Psoas muscle (tissue), 8 donors: ENCODE data around the gene DPP10. TPM values are rescaled to one million over a fixed set of nuclear protein-coding genes. Genes with fewer than 3 reads are reported as not detected.
"Not testable (repeated sequence)": the region's sequence is repeated elsewhere in the genome, so short reads cannot be mapped to it uniquely, and the experiment has no call there.

Source experiments
- ATAC-seq, 4 donors: fragments of 200-7000 bp; cut with Tn5 transposase; one replicate each; pipeline ENCODE4 v1.9.1; 2020; ENCODE audit warnings: moderate library complexity in 3 of 4, mild to moderate bottlenecking in 2 of 4
- DNase-seq, 2 donors: peaks; one replicate each; pipeline ENCODE4 v3.0.0-alpha.2; 2020
- H3K27ac ChIP-seq: fragments of 200-600 bp; one replicate; pipeline ENCODE4 v1.8.0; 2022
- H3K27me3 ChIP-seq, 3 donors: fragments of 200-600 bp in 1 of 3; one replicate each; pipeline versions ENCODE4 v1.6.1 to v1.8.0; 2013 to 2022; ENCODE audit warnings: low read length in 2 of 3, mild to moderate bottlenecking in 2 of 3, moderate library complexity in 1 of 3; ENCODE audit not compliant: insufficient read depth in 3 of 3
- H3K36me3 ChIP-seq, 2 donors: fragments of 200-600 bp in 1 of 2; one replicate each; pipeline versions ENCODE4 v1.6.1 to v1.8.0; 2013 to 2022; ENCODE audit warnings: low read depth in 1 of 2, mild to moderate bottlenecking in 1 of 2, moderate library complexity in 1 of 2; ENCODE audit not compliant: insufficient read depth in 1 of 2
- H3K4me1 ChIP-seq: fragments of 200-600 bp; one replicate; pipeline ENCODE4 v1.8.0; 2022
- H3K4me3 ChIP-seq: fragments of 200-600 bp; one replicate; pipeline ENCODE4 v1.8.0; 2022; ENCODE audit warnings: mild to moderate bottlenecking
- H3K9me3 ChIP-seq: fragments of 200-600 bp; one replicate; pipeline ENCODE4 v1.8.0; 2022
- WGBS, 3 donors: extraction: QIAGEN DNeasy Blood & Tissue Kit; methylation state at CpG; one replicate each; pipeline versions ENCODE4 v1.1.6 to v1.1.7; 2013; 5-methylcytosine and 5-hydroxymethylcytosine counted together
- intact Hi-C, 2 donors: fragments of 100-400 bp; cut with DNase I; formaldehyde crosslinking; loops; one replicate each; pipeline versions ENCODE4 v1.11.0 to v1.14.2; 2022
- polyA plus RNA-seq, 3 donors: library from polyadenylated mRNA; stranded (reverse); fragments of 200-250 nt; gene quantifications; one replicate each; pipeline ENCODE4 v1.2.3, GENCODE V29; 2013
- total RNA-seq, 4 donors: library from RNA; stranded (reverse); fragmentation: NEBNext Ultra II Directional in 2 of 4; extraction: Animal tissue kit (Norgen Biotek cat#: 25700) in 2 of 4; gene quantifications; one replicate each; pipeline versions ENCODE4 v1.2.1 to v1.2.4, GENCODE V29; 2021 to 2023
- TF ChIP-seq, protein P1 (sequence below): fragments of 200-600 bp; IDR thresholded peaks from one replicate; pipeline ENCODE4 v1.8.0; 2022; ENCODE audit warnings: antibody characterized with exemption
- donor health status: healthy with polysubstance abuse.
- donor health status: DM: no; HTN: no; CAD: no; lungs with moderate emphysema.
- donor health status: Bipolar disorder and iron deficiency.
- donor health status: healthy.
- donor health status: DM: yes; HTN: yes; CAD: no.
- donor health status: DM: no; HTN: no; CAD: no.
- donor health status: DM: no; HTN: no; CAD: no.
- donor health status: DM: yes; HTN: yes; CAD: no.

The DPP10 gene
- total and polyA plus RNA-seq, 7 donors = 0.01 to 0.11 TPM; not detected in 5

DNA sequence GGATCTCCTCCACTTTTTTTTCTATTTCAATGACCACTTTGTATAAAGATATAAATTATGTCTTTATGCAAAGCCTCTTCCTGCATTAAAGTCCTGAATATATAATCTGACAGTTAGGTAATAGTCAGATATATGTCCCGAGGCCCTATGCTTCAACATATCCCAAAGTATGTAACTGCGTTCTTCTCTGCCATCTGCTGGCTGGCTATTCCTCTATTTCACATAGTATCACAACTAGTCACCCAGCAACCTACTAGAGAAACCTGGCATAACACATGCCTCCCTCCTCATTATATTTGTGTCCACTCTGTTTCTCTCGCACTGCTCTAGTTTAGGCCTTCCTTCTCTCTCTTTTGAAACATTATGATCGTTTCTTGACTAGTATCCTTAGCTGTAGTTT, 640.8 kb downstream of the DPP10 start:
- WGBS, 3 donors = 73 to 82% (median 78%) methylated on average over 4 of the region's 4 CpGs
- intact Hi-C loops = no loop called here
- no peaks in the 10 kb centered on the region for H3K27me3 ChIP-seq
- DNase-seq (no peak), ATAC-seq (no peak)
- no peak overlapping the region for H3K4me3 ChIP-seq
- no peaks in the 10 kb centered on the region for H3K36me3 ChIP-seq
- TF ChIP-seq, protein P1, sequence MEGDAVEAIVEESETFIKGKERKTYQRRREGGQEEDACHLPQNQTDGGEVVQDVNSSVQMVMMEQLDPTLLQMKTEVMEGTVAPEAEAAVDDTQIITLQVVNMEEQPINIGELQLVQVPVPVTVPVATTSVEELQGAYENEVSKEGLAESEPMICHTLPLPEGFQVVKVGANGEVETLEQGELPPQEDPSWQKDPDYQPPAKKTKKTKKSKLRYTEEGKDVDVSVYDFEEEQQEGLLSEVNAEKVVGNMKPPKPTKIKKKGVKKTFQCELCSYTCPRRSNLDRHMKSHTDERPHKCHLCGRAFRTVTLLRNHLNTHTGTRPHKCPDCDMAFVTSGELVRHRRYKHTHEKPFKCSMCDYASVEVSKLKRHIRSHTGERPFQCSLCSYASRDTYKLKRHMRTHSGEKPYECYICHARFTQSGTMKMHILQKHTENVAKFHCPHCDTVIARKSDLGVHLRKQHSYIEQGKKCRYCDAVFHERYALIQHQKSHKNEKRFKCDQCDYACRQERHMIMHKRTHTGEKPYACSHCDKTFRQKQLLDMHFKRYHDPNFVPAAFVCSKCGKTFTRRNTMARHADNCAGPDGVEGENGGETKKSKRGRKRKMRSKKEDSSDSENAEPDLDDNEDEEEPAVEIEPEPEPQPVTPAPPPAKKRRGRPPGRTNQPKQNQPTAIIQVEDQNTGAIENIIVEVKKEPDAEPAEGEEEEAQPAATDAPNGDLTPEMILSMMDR = no peak
- H3K27ac ChIP-seq = no peak overlapping the region
- H3K9me3 ChIP-seq = no peaks in the 10 kb centered on the region
- no peaks in the 10 kb centered on the region for H3K4me1 ChIP-seq

DNA sequence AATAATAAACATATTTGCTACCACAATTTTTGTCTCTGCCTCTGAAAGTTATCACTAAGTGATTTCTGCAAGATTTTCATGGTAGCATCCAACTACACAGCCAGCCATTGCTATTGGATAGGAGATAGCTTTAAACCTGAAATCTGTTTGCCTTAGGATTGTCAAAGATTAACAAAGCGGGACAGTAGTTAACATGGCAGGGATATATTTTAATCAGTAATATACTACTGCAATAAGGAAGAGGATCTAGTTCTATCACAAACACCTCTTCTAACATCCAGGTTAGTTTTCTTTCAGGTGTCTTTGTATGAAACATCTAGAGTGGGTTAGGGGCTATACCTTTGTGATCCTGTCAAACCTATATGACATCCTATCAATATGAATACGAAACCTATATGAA, 641.3 kb downstream of the DPP10 start:
- Histone ChIP-seq H3K4me1 (no peaks in the 10 kb centered on the region), H3K27ac (no peak overlapping the region), H3K27me3 (no peaks in the 10 kb centered on the region), H3K9me3 (no peaks in the 10 kb centered on the region), H3K36me3 (no peaks in the 10 kb centered on the region), H3K4me3 (no peak overlapping the region)
- no peak for DNase-seq
- 89 to 93% (median 91%) methylated on average over 2 of the region's 2 CpGs for WGBS, 3 donors
- ATAC-seq = no peak
- intact Hi-C loops = no loop called here
- TF ChIP-seq, protein P1 = no peak

DNA sequence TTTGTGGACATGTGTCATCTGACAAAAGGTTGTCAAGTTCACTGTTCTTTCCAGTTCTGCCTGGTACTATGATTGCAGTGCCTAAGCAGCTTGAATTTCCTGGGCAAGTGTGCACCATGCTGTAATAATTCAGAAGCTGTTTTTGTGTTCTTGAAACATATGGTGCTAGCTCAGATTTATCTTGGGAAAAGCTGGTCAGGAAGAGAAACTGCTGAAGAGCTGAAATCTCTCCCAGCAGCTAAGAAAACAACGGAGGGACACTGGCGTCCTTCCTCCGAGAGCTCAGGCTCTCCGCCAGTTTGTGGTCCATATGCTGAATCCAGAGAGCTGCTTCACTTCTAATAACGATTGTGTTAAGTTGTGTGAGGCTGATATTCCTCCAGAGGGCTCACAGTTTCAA, 642.0 kb downstream of the DPP10 start:
- intact Hi-C loops = no loop called here
- H3K27me3 ChIP-seq = no peaks in the 10 kb centered on the region
- no peaks in the 10 kb centered on the region for H3K36me3 ChIP-seq
- no peak overlapping the region for H3K27ac ChIP-seq
- ATAC-seq (no peak), DNase-seq (no peak)
- TF ChIP-seq, protein P1 = no peak
- no peaks in the 10 kb centered on the region for H3K4me1 ChIP-seq
- WGBS, 3 donors = 57 to 58% (median 58%) methylated on average over 5 of the region's 5 CpGs
- peaks cover 7% of the 10 kb centered on the region for H3K9me3 ChIP-seq
- H3K4me3 ChIP-seq = no peak overlapping the region

DNA sequence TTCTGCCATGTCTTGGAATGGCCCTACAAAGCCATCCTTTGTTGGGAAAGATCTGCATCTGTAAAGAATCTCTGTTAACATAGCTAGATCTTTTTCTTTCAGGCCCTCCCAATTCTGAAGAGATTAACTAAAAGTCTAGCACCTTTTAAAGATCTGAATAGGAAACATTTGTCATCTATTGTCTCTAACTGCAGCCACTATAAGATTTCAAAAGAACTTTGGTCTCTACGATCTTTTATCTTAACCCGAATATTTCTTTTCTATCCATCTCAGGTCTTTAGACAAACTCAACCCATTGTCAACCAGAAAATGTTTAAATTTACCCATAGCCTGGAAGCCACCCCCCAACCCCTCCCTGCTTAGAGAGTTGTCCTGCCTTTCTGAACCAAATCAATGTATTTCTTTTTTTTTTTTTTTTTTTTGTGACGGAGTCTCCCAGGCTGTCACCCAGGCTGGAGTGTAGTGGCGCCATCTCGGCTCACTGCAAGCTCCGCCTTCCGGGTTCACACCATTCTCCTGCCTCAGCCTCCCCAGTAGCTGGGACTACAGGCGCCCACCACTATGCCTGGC, 643.7 kb downstream of the DPP10 start:
- 92 to 94% (median 94%) methylated on average over 8 of the region's 8 CpGs for WGBS, 3 donors
- ATAC-seq, intact Hi-C loops, H3K27ac ChIP-seq, H3K9me3 ChIP-seq, H3K27me3 ChIP-seq, DNase-seq, H3K4me1 ChIP-seq, H3K36me3 ChIP-seq, H3K4me3 ChIP-seq: not testable (repeated sequence)

DNA sequence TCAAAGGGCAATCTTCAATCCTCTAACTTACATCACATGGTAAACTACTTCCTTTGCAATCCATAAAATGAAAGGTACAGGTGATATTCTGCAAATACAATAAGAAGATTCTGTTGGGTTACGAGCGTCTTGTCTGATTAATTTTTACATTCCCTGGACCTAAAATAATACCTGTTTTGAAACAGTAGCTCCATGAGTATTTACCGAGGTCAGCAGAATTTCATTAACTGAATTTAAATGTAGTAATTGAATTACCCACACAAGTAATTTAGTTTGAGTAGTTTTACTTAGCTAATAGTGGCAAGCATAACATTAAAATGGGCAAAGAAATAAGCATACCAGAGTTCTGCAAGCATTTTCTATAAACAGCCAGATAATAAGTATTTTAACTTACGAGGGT, 652.0 kb downstream of the DPP10 start:
- DNase-seq (no peak), ATAC-seq (no peak)
- H3K4me1 ChIP-seq = no peaks in the 10 kb centered on the region
- no peaks in the 10 kb centered on the region for H3K27me3 ChIP-seq
- TF ChIP-seq, protein P1 = no peak
- H3K27ac ChIP-seq = no peak overlapping the region
- WGBS, 3 donors = 82 to 83% (median 82%) methylated on average over 4 of the region's 4 CpGs
- no peak overlapping the region for H3K4me3 ChIP-seq
- peaks cover 2% of the 10 kb centered on the region for H3K9me3 ChIP-seq
- no peaks in the 10 kb centered on the region for H3K36me3 ChIP-seq
- intact Hi-C loops = no loop called here
